Measurements from ENCODE around the gene DPY19L3.

- TF ChIP-seq CTCF (conservative IDR thresholded peaks at IDR 0.05 in 1 of 2, IDR thresholded peaks at IDR 0.05 in 1 of 2; ENCODE audit: extremely low read depth in 1 of 2, insufficient read depth in 1 of 2, low read depth in 1 of 2, low read length in 2 of 2) (no peak), EZH2 (IDR thresholded peaks at IDR 0.05; ENCODE audit: borderline replicate concordance, low read length) (no peak)
Measured at GRCh38 chr19:32416749-32417456, 11.3 kb downstream of the DPY19L3 start.
